ENCODE data around the gene KLHL26. TPM values are rescaled to one million over a fixed set of nuclear protein-coding genes. Genes with fewer than 3 reads are reported as not detected.

The KLHL26 gene
- total RNA-seq, 1 experiment from 2014 or later = 10.7 TPM

DNA sequence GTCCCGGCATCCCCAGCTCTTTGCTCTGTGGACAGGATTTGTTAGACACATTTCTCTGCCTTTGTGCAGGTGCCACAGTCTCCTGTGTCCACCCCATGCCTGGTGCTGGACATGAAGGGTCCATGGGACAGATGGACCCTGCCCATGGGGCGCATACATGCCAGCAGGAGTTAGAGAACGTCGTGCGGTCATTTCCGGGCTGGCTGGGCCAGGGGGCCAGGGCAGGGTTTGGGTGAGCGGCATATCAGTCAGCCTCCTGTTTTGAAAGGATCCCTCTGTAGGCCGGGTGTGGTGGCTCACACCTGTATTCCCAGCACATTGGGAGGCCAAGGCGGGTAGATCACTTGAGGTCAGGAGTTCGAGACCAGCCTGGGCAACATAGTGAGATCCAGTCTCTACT lies 11.0 kb downstream of the KLHL26 start:
- no peak overlapping the region for H3K23ac ChIP-seq (ENCODE audit: insufficient read length, low read depth, low read length)
- no peaks in the 10 kb centered on the region for H3K9me3 ChIP-seq (ENCODE audit: control insufficient read depth, low read depth, low read length)
- no peak overlapping the region for H2AK5ac ChIP-seq (ENCODE audit: insufficient read length, low read length)
- H4K20me1 ChIP-seq (ENCODE audit: control insufficient read depth, insufficient read depth, insufficient read length) = no peaks in the 10 kb centered on the region
- no peak overlapping the region for H2BK15ac ChIP-seq (ENCODE audit: low read depth, low read length)
- no peak overlapping the region for H4K5ac ChIP-seq (ENCODE audit: insufficient read length, low read depth, low read length)
- no peak overlapping the region for H2BK12ac ChIP-seq (ENCODE audit: insufficient read length, low read depth, low read length)
- no peak overlapping the region for H3K9ac ChIP-seq (ENCODE audit: extremely low read depth, insufficient read length, low read length)
- Mint-ChIP-seq H3K4me3 (0 out of 5 replicates have a peak overlapping the region, but pooled peaks of 1 of the 2 experiments have one; percentile 32), H3K4me1 (peaks cover 39 to 54% of the 10 kb centered on the region in 2 experiments), H3K27me3 (ENCODE audit: low read depth) (peaks cover 2% of the 10 kb centered on the region), H3K9me3 (no peaks in the 10 kb centered on the region), H3K36me3 (ENCODE audit: insufficient read depth in 1 of 3, low read depth in 3 of 3) (peaks cover 0 to 2% (median 2%) of the 10 kb centered on the region in 3 experiments; a peak in 1 of 7 replicates), H3K27ac (no peak overlapping the region)
- H3K27ac ChIP-seq (ENCODE audit: insufficient read length, low read depth, low read length) = no peak overlapping the region
- WGBS (ENCODE audit: extremely low coverage, insufficient read length, low lambda C conversion rate) = no CpG with 5 or more reads among the region's 10 CpGs
- no peak overlapping the region for H4K91ac ChIP-seq (ENCODE audit: insufficient read length, low read depth, low read length)
- TF ChIP-seq, protein P1, sequence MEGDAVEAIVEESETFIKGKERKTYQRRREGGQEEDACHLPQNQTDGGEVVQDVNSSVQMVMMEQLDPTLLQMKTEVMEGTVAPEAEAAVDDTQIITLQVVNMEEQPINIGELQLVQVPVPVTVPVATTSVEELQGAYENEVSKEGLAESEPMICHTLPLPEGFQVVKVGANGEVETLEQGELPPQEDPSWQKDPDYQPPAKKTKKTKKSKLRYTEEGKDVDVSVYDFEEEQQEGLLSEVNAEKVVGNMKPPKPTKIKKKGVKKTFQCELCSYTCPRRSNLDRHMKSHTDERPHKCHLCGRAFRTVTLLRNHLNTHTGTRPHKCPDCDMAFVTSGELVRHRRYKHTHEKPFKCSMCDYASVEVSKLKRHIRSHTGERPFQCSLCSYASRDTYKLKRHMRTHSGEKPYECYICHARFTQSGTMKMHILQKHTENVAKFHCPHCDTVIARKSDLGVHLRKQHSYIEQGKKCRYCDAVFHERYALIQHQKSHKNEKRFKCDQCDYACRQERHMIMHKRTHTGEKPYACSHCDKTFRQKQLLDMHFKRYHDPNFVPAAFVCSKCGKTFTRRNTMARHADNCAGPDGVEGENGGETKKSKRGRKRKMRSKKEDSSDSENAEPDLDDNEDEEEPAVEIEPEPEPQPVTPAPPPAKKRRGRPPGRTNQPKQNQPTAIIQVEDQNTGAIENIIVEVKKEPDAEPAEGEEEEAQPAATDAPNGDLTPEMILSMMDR (conservative IDR thresholded peaks at IDR 0.05) = no peak
- H3K79me2 ChIP-seq (ENCODE audit: insufficient read depth, low read length) = no peaks in the 10 kb centered on the region
- no peak overlapping the region for H3K56ac ChIP-seq (ENCODE audit: insufficient read length, low read depth, low read length)
- H3K4ac ChIP-seq (ENCODE audit: low read depth, low read length) = no peak overlapping the region
- H3K4me2 ChIP-seq (ENCODE audit: insufficient read depth, insufficient read length, low read length) = no peak overlapping the region
- H2BK120ac ChIP-seq (ENCODE audit: low read depth, low read length, poor library complexity, severe bottlenecking) = no peak overlapping the region
- no peak overlapping the region for H2BK20ac ChIP-seq (ENCODE audit: low read depth, low read length, poor library complexity, severe bottlenecking)
- no peaks in the 10 kb centered on the region for H3K27me3 ChIP-seq (ENCODE audit: insufficient read depth, low read length)
- no peak overlapping the region for H4K8ac ChIP-seq (replicated peaks; ENCODE audit: insufficient read length, low read depth, low read length)
- H3K14ac ChIP-seq (ENCODE audit: insufficient read depth, low read length) = no peak overlapping the region
- H3K23me2 ChIP-seq (ENCODE audit: insufficient read length, low read depth, low read length, poor library complexity, severe bottlenecking) = no peaks in the 10 kb centered on the region
- H3K4me1 ChIP-seq (ENCODE audit: insufficient read depth, low read length) = no peaks in the 10 kb centered on the region; the same call in 1 of the 2 replicates
- no peaks in the 10 kb centered on the region for H3K79me1 ChIP-seq (ENCODE audit: insufficient read depth, low read depth, low read length, poor library complexity, severe bottlenecking)
- DNase-seq = no peak
- no peak overlapping the region for H2AFZ ChIP-seq (ENCODE audit: low read length)
- H2BK5ac ChIP-seq (ENCODE audit: insufficient read length, low read length) = no peak overlapping the region
- no peak overlapping the region for H3K18ac ChIP-seq (ENCODE audit: insufficient read length, low read depth, low read length)
- H3T11ph ChIP-seq (ENCODE audit: low read length) = no peak overlapping the region

Data from H9 (cell line).